GM13976 (cell line): ENCODE measurements around the gene CD200R1.

Experiments used
- DNase-seq: peaks from one replicate; pipeline ENCODE4 v3.0.0; 2012; ENCODE audit warnings: low spot score
- CTCF ChIP-seq: IDR thresholded peaks from 2 replicates; pipeline ENCODE4 v1.5.1; 2012; ENCODE audit warnings: borderline replicate concordance, mild to moderate bottlenecking; ENCODE audit not compliant: insufficient read depth; ENCODE audit errors: extremely low read depth, missing control alignments, control extremely low read depth
- in situ Hi-C: fragments of 300-500 bp; cut with MboI; formaldehyde crosslinking; loops from one replicate; pipeline ENCODE4 v1.12.0; 2022; ENCODE audit warnings: low sequenced_read_pairs, mixed read lengths, inconsistent platforms; ENCODE audit not compliant: unreplicated experiment

CD200R1 gene

GRCh38 chr3:113006359-113007056 is 31.6 kb upstream of the CD200R1 start:
- in situ Hi-C loops: no loop called here
- no peak for TF ChIP-seq CTCF
- no peak for DNase-seq

GRCh38 chr3:113005611-113006010 is 30.7 kb upstream of the CD200R1 start:
- no peak for DNase-seq
- no peak for TF ChIP-seq CTCF
- in situ Hi-C loops: no loop called here

- in situ Hi-C loops: no loop called here
- DNase-seq: no peak
- TF ChIP-seq CTCF: no peak
Measured at GRCh38 chr3:113002679-113003078, 27.8 kb upstream of the CD200R1 start.

GRCh38 chr3:113002037-113002436 is 27.1 kb upstream of the CD200R1 start:
- DNase-seq: no peak
- in situ Hi-C loops: no loop called here
- TF ChIP-seq CTCF: no peak

- in situ Hi-C loops: no loop called here
- DNase-seq: no peak
- no peak for TF ChIP-seq CTCF
Measured at GRCh38 chr3:113000691-113001090, 25.8 kb upstream of the CD200R1 start.

GRCh38 chr3:112995800-112996199 is 20.9 kb upstream of the CD200R1 start:
- no peak for TF ChIP-seq CTCF
- in situ Hi-C loops: loop anchor here (25.0 kb wide), 2 partner anchors 683 to 858 kb away; partner anchors contain the start of gene GCSAM
- DNase-seq: no peak
